Endodermal cell (in vitro differentiated cells): ENCODE data around the gene FAT1. TPM values are rescaled to one million over a fixed set of nuclear protein-coding genes. Genes with fewer than 3 reads are reported as not detected.

Experiments used
- DNase-seq: peaks from one replicate; pipeline ENCODE4 v3.0.0-alpha.2; 2017
- H3K27ac ChIP-seq: 2 replicates; pipeline ENCODE4 v1.5.1; 2013; ENCODE audit warnings: mild to moderate bottlenecking, low read depth, low read length, moderate library complexity
- H3K27me3 ChIP-seq: 2 replicates; pipeline ENCODE4 v1.6.1; 2013; ENCODE audit warnings: mild to moderate bottlenecking, low read length, moderate library complexity; ENCODE audit not compliant: insufficient read depth, control insufficient read depth, poor library complexity, severe bottlenecking
- H3K36me3 ChIP-seq: 2 replicates; pipeline ENCODE4 v1.7.0; 2013; ENCODE audit warnings: mild to moderate bottlenecking, low read length, moderate library complexity; ENCODE audit not compliant: control insufficient read depth, insufficient read depth
- H3K4me1 ChIP-seq: one replicate; pipeline ENCODE4 v1.7.0; 2013; ENCODE audit warnings: low read length; ENCODE audit not compliant: control insufficient read depth, insufficient read depth
- H3K4me3 ChIP-seq: 2 replicates; pipeline ENCODE4 v1.5.1; 2013; ENCODE audit warnings: mild to moderate bottlenecking, low read length, moderate library complexity
- H3K9ac ChIP-seq: 2 replicates; pipeline ENCODE4 v1.6.1; 2013; ENCODE audit warnings: mild to moderate bottlenecking, low read length, moderate library complexity; ENCODE audit not compliant: poor library complexity, severe bottlenecking; ENCODE audit errors: extremely low read depth
- H3K9me3 ChIP-seq: 2 replicates; pipeline ENCODE4 v1.6.1; 2013; ENCODE audit warnings: mild to moderate bottlenecking, low read length, moderate library complexity; ENCODE audit not compliant: control insufficient read depth
- H3K27ac Mint-ChIP-seq: 2 replicates; pipeline ENCODE4 v1.8.0; 2020; ENCODE audit warnings: mixed read lengths
- H3K27me3 Mint-ChIP-seq: 2 replicates; pipeline ENCODE4 v1.8.0; 2021; ENCODE audit warnings: mild to moderate bottlenecking, mixed read lengths; ENCODE audit not compliant: insufficient read depth
- H3K36me3 Mint-ChIP-seq: 2 replicates; pipeline ENCODE4 v1.8.0; 2020; ENCODE audit warnings: low read depth, mixed read lengths
- H3K4me1 Mint-ChIP-seq: 2 replicates; pipeline ENCODE4 v1.8.0; 2020; ENCODE audit warnings: mixed read lengths
- H3K4me3 Mint-ChIP-seq: 2 replicates; pipeline ENCODE4 v1.8.0; 2020; ENCODE audit warnings: mild to moderate bottlenecking, moderate library complexity, mixed read lengths
- H3K9me3 Mint-ChIP-seq: 2 replicates; pipeline ENCODE4 v1.8.0; 2020; ENCODE audit warnings: mild to moderate bottlenecking, mixed read lengths
- WGBS, 2 experiments: methylation state at CpG; one replicate each; pipeline versions ENCODE4 v1.1.5 to v1.1.7; 2013; ENCODE audit warnings: missing lambda C conversion rate in 2 of 2, mixed read lengths in 1 of 2; ENCODE audit not compliant: insufficient coverage in 1 of 2, insufficient read length in 1 of 2; 5-methylcytosine and 5-hydroxymethylcytosine counted together
- total RNA-seq, 2 donors: library from RNA; stranded (reverse); fragmentation: NEBNext Ultra II Directional in 1 of 2; extraction: Animal tissue kit (Norgen Biotek cat#: 25700) in 1 of 2; gene quantifications; 2 replicates in 1 of 2; 3 replicates in 1 of 2; pipeline ENCODE4 v1.2.1, GENCODE V29; 2021
- TF ChIP-seq, protein P1 (sequence below): fragments of 200-600 bp; sonication (generic); conservative IDR thresholded peaks from 2 replicates; pipeline ENCODE4 v1.5.0; 2021; ENCODE audit warnings: antibody characterized with exemption, mild to moderate bottlenecking

The FAT1 gene
- total RNA-seq, 2 donors from 2014 or later: 66.6 to 77.8 TPM

DNA sequence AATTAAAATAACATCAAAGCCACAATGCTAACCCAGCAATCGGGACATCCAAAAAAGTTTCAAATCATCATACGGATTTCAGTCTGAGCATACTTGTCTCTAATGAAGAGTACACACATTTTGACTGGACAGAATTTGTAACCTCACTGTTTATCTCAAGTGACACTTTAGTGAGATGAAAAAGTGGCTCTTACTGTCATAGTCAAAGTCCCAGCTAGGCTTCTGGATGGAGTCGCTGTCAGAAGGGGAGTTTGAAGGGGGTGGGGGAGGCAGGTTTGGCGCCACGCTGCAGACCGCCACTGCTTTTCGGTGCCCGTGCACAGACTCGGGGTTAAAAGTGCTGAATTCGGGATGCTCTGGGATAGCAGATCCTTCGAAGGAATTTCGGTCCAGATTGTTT, 127.3 kb downstream of the FAT1 start:
- Mint-ChIP-seq H3K27me3 (peaks cover 4% of the 10 kb centered on the region), H3K36me3 (peaks cover 59% of the 10 kb centered on the region), H3K9me3 (no peaks in the 10 kb centered on the region), H3K4me1 (peaks cover under 1% of the 10 kb centered on the region), H3K27ac (no peak overlapping the region), H3K4me3 (no peak overlapping the region)
- H3K27me3 ChIP-seq: no peaks in the 10 kb centered on the region
- TF ChIP-seq, protein P1, sequence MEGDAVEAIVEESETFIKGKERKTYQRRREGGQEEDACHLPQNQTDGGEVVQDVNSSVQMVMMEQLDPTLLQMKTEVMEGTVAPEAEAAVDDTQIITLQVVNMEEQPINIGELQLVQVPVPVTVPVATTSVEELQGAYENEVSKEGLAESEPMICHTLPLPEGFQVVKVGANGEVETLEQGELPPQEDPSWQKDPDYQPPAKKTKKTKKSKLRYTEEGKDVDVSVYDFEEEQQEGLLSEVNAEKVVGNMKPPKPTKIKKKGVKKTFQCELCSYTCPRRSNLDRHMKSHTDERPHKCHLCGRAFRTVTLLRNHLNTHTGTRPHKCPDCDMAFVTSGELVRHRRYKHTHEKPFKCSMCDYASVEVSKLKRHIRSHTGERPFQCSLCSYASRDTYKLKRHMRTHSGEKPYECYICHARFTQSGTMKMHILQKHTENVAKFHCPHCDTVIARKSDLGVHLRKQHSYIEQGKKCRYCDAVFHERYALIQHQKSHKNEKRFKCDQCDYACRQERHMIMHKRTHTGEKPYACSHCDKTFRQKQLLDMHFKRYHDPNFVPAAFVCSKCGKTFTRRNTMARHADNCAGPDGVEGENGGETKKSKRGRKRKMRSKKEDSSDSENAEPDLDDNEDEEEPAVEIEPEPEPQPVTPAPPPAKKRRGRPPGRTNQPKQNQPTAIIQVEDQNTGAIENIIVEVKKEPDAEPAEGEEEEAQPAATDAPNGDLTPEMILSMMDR: no peak
- no peak overlapping the region for H3K4me3 ChIP-seq
- H3K4me1 ChIP-seq: no peaks in the 10 kb centered on the region
- H3K9me3 ChIP-seq: no peaks in the 10 kb centered on the region
- WGBS, 2 experiments: 94 to 100% methylated on average over 7 to 12 of the region's 12 CpGs
- no peak for DNase-seq
- H3K27ac ChIP-seq: no peak overlapping the region
- H3K36me3 ChIP-seq: peaks cover 72% of the 10 kb centered on the region
- no peak overlapping the region for H3K9ac ChIP-seq

DNA sequence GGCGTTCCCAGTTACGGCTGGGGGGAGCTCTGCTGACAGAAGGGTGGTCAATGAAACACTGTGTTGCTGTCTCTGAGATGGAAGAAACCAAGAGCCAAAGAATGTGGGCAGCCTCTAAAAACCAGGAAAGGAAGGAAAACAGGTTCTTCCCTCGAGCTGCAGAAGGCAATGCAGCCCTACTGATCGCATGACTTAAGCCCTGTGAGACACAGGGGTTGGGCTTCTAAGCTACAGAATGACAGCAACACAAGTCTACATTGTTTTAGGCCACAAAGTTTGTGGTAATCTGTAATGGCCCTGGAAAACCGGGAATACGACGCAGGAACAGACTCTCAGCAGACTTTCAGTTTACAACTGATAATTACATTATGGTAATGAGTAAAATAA, 130.1 kb downstream of the FAT1 start:
- H3K36me3 ChIP-seq: peaks cover 53% of the 10 kb centered on the region
- H3K4me3 Mint-ChIP-seq: no peak overlapping the region
- no peak overlapping the region for H3K4me3 ChIP-seq
- no peak overlapping the region for H3K27ac Mint-ChIP-seq
- 81 to 100% methylated on average over 4 to 7 of the region's 7 CpGs for WGBS, 2 experiments
- peaks cover 45% of the 10 kb centered on the region for H3K36me3 Mint-ChIP-seq
- H3K4me1 ChIP-seq: no peaks in the 10 kb centered on the region
- DNase-seq: no peak
- no peak overlapping the region for H3K27ac ChIP-seq
- peaks cover 4% of the 10 kb centered on the region for H3K27me3 Mint-ChIP-seq
- no peaks in the 10 kb centered on the region for H3K27me3 ChIP-seq
- H3K9ac ChIP-seq: no peak overlapping the region
- TF ChIP-seq, protein P1: no peak
- H3K9me3 Mint-ChIP-seq: no peaks in the 10 kb centered on the region
- H3K4me1 Mint-ChIP-seq: peaks cover 12% of the 10 kb centered on the region
- H3K9me3 ChIP-seq: no peaks in the 10 kb centered on the region

DNA sequence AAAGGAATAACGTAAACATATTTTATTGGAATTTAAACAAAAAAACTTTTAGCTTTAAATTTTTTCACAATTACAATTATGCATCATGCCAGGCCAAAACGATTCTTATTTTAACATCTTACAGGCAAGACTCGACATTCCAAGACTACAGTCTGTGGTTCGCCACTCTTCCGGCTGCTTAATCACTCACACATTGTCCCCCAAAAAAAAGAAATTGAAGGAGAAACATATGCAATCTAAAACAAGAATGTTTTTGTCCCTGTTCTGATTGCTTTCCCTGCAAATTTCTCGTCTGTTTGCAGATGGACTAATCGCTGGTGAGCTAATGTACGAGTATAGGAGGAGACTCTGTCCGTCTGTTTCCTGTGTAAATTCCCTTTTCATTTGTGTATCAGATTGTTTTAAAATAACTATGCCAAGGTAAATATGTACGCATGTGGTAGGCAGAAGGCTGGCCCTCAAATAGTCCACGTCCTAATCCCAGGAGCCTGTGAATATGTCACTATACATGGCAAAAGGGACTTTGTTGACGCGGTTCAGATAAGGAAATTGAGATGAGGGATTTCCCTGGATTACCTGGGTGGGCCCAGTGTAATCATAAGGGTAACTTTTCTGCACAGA, 130.6 kb downstream of the FAT1 start:
- Mint-ChIP-seq H3K9me3 (no peaks in the 10 kb centered on the region), H3K4me1 (peaks cover 12% of the 10 kb centered on the region), H3K36me3 (peaks cover 49% of the 10 kb centered on the region), H3K4me3 (no peak overlapping the region), H3K27me3 (peaks cover 4% of the 10 kb centered on the region), H3K27ac (no peak overlapping the region)
- no peak overlapping the region for H3K4me3 ChIP-seq
- H3K9ac ChIP-seq: no peak overlapping the region
- 95 to 99% methylated on average over 12 to 13 of the region's 13 CpGs for WGBS, 2 experiments
- no peak for DNase-seq
- no peaks in the 10 kb centered on the region for H3K4me1 ChIP-seq
- TF ChIP-seq, protein P1: no peak
- H3K27ac ChIP-seq: no peak overlapping the region
- peaks cover 56% of the 10 kb centered on the region for H3K36me3 ChIP-seq
- H3K27me3 ChIP-seq: no peaks in the 10 kb centered on the region
- no peaks in the 10 kb centered on the region for H3K9me3 ChIP-seq
